K562 (cell line): Measurements from ENCODE around the gene C4orf46. TPM values are rescaled to one million over a fixed set of nuclear protein-coding genes. Genes with fewer than 3 reads are reported as not detected.

Experiments used
- ARID1B ChIP-seq: fragments of 450-650 bp; IDR thresholded peaks from 2 replicates; pipeline ENCODE4 v1.6.1; 2016; ENCODE audit warnings: antibody characterized with exemption, mild to moderate bottlenecking, inconsistent platforms
- GATAD2B ChIP-seq: fragments of 450-650 bp; IDR thresholded peaks from 2 replicates; pipeline ENCODE4 v1.6.1; 2017; ENCODE audit warnings: mild to moderate bottlenecking, borderline replicate concordance
- PHB ChIP-seq: fragments of 250-450 bp; sonication (Bioruptor Pico); IDR thresholded peaks from 2 replicates; pipeline ENCODE4 v1.5.0; 2021
- RUNX1 ChIP-seq: sonication (generic); IDR thresholded peaks from 2 replicates; pipeline ENCODE4 v1.6.1; 2016; ENCODE audit warnings: antibody characterized with exemption, low read depth
- SUPT5H ChIP-seq: fragments of 450-650 bp; IDR thresholded peaks from 2 replicates; pipeline ENCODE4 v1.6.1; 2016
- THRA ChIP-seq: fragments of 450-650 bp; IDR thresholded peaks from 2 replicates; pipeline ENCODE4 v1.6.1; 2017; ENCODE audit warnings: mild to moderate bottlenecking, moderate library complexity
- ZC3H11A ChIP-seq: IDR thresholded peaks from 2 replicates; pipeline ENCODE4 v1.6.1; 2012; ENCODE audit warnings: low read depth, low read length, improper control_type of control experiment
- ZNF134 ChIP-seq: fragments of 250-450 bp; sonication (Bioruptor Pico); conservative IDR thresholded peaks from 2 replicates; pipeline ENCODE4 v1.4.0; 2020
- polyA plus RNA-seq, 8 experiments: library from polyadenylated mRNA; depleted of rRNA in 4 of 8; stranded (reverse) in 5 of 8; unstranded in 3 of 8; fragments of >200 nt; fragmentation: Nextera tagmentation in 2 of 8; fragmentation: Illumina TruSeq in 1 of 8; extraction: Ambion mirVana in 2 of 8; extraction: Trizol in 1 of 8; gene quantifications; 2 replicates each; pipeline versions ENCODE4 v1.2.1 to v1.2.3, GENCODE V29; 2011 to 2014; ENCODE audit warnings: inconsistent platforms in 1 of 8, missing spikeins in 1 of 8
- total RNA-seq, 7 experiments: library from RNA; depleted of rRNA in 6 of 7; stranded (reverse); fragments of >200 nt in 6 of 7; fragmentation: Illumina TruSeq in 2 of 7; extraction: Trizol in 2 of 7; gene quantifications; 2 replicates each; pipeline versions ENCODE4 v1.2.1 to v1.2.3, GENCODE V29; 2011 to 2021; ENCODE audit warnings: low replicate concordance in 1 of 7
- TF ChIP-seq, protein P1 (sequence below): fragments of 200-600 bp; sonication (generic); IDR thresholded peaks from one replicate; pipeline ENCODE4 v1.6.1; 2012; ENCODE audit warnings: mild to moderate bottlenecking, low read depth, low read length, inconsistent platforms

The C4orf46 gene
- total and polyA plus RNA-seq, 9 of the 15 experiments (the other 6 are each of a cell fraction or from before 2014, with no cell fraction given): 9.7 to 24.4 (median 17.0) TPM

DNA sequence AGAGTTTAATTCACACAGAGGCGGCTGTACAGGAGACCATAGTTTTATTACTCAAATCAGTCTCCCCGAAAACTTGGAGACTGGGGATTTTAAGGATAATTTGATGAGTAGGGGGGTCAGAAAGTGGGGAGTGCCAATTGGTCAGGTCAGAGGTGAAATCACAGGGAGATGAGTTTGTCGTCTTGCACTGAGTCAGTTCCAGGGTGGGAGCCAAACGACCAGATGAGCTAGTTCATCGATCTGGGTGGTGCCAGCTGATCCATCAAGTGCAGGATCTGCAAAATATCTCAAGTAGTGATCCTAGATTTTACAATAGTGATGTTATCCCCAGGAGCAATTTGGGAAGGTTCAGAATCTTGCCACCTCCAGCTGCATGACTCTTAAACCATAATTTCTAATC is 4.4 kb upstream of the C4orf46 start (continued):
- TF ChIP-seq, protein P1, sequence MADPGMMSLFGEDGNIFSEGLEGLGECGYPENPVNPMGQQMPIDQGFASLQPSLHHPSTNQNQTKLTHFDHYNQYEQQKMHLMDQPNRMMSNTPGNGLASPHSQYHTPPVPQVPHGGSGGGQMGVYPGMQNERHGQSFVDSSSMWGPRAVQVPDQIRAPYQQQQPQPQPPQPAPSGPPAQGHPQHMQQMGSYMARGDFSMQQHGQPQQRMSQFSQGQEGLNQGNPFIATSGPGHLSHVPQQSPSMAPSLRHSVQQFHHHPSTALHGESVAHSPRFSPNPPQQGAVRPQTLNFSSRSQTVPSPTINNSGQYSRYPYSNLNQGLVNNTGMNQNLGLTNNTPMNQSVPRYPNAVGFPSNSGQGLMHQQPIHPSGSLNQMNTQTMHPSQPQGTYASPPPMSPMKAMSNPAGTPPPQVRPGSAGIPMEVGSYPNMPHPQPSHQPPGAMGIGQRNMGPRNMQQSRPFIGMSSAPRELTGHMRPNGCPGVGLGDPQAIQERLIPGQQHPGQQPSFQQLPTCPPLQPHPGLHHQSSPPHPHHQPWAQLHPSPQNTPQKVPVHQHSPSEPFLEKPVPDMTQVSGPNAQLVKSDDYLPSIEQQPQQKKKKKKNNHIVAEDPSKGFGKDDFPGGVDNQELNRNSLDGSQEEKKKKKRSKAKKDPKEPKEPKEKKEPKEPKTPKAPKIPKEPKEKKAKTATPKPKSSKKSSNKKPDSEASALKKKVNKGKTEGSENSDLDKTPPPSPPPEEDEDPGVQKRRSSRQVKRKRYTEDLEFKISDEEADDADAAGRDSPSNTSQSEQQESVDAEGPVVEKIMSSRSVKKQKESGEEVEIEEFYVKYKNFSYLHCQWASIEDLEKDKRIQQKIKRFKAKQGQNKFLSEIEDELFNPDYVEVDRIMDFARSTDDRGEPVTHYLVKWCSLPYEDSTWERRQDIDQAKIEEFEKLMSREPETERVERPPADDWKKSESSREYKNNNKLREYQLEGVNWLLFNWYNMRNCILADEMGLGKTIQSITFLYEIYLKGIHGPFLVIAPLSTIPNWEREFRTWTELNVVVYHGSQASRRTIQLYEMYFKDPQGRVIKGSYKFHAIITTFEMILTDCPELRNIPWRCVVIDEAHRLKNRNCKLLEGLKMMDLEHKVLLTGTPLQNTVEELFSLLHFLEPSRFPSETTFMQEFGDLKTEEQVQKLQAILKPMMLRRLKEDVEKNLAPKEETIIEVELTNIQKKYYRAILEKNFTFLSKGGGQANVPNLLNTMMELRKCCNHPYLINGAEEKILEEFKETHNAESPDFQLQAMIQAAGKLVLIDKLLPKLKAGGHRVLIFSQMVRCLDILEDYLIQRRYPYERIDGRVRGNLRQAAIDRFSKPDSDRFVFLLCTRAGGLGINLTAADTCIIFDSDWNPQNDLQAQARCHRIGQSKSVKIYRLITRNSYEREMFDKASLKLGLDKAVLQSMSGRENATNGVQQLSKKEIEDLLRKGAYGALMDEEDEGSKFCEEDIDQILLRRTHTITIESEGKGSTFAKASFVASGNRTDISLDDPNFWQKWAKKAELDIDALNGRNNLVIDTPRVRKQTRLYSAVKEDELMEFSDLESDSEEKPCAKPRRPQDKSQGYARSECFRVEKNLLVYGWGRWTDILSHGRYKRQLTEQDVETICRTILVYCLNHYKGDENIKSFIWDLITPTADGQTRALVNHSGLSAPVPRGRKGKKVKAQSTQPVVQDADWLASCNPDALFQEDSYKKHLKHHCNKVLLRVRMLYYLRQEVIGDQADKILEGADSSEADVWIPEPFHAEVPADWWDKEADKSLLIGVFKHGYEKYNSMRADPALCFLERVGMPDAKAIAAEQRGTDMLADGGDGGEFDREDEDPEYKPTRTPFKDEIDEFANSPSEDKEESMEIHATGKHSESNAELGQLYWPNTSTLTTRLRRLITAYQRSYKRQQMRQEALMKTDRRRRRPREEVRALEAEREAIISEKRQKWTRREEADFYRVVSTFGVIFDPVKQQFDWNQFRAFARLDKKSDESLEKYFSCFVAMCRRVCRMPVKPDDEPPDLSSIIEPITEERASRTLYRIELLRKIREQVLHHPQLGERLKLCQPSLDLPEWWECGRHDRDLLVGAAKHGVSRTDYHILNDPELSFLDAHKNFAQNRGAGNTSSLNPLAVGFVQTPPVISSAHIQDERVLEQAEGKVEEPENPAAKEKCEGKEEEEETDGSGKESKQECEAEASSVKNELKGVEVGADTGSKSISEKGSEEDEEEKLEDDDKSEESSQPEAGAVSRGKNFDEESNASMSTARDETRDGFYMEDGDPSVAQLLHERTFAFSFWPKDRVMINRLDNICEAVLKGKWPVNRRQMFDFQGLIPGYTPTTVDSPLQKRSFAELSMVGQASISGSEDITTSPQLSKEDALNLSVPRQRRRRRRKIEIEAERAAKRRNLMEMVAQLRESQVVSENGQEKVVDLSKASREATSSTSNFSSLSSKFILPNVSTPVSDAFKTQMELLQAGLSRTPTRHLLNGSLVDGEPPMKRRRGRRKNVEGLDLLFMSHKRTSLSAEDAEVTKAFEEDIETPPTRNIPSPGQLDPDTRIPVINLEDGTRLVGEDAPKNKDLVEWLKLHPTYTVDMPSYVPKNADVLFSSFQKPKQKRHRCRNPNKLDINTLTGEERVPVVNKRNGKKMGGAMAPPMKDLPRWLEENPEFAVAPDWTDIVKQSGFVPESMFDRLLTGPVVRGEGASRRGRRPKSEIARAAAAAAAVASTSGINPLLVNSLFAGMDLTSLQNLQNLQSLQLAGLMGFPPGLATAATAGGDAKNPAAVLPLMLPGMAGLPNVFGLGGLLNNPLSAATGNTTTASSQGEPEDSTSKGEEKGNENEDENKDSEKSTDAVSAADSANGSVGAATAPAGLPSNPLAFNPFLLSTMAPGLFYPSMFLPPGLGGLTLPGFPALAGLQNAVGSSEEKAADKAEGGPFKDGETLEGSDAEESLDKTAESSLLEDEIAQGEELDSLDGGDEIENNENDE: no peak
- TF ChIP-seq ZNF134 (CRISPR knock-in tag) (no peak), THRA (no peak), PHB (CRISPR knock-in tag) (no peak), RUNX1 (no peak), ZC3H11A (no peak), ARID1B (no peak), GATAD2B (no peak), SUPT5H (no peak)
- TF ChIP-seq, all 486 proteins: peak for 0
